Parathyroid adenoma (tissue), 2 donors: Measurements from ENCODE around the gene AADAT.

Source experiments
- H2AFZ ChIP-seq: fragments of 300-600 bp; sonication (generic); one replicate; pipeline ENCODE4 v1.7.0; 2017; ENCODE audit warnings: antibody characterized with exemption, mild to moderate bottlenecking
- H3K27ac ChIP-seq: fragments of 300-600 bp; sonication (generic); one replicate; pipeline ENCODE4 v1.7.0; 2017
- H3K27me3 ChIP-seq: fragments of 300-600 bp; sonication (generic); one replicate; pipeline ENCODE4 v1.7.0; 2017; ENCODE audit warnings: low read length; ENCODE audit not compliant: control insufficient read depth, insufficient read depth
- H3K36me3 ChIP-seq: fragments of 300-600 bp; sonication (generic); one replicate; pipeline ENCODE4 v1.7.0; 2017; ENCODE audit warnings: low read length; ENCODE audit not compliant: control insufficient read depth, insufficient read depth
- H3K4me1 ChIP-seq: fragments of 300-600 bp; sonication (generic); one replicate; pipeline ENCODE4 v1.7.0; 2017; ENCODE audit warnings: control low read depth
- H3K4me2 ChIP-seq: fragments of 300-600 bp; sonication (generic); one replicate; pipeline ENCODE4 v1.7.0; 2017; ENCODE audit warnings: low read length
- H3K4me3 ChIP-seq: fragments of 300-600 bp; sonication (generic); one replicate; pipeline ENCODE4 v1.7.0; 2017; ENCODE audit warnings: low read depth, low read length
- H3K79me2 ChIP-seq: fragments of 300-600 bp; sonication (generic); one replicate; pipeline ENCODE4 v1.7.0; 2017; ENCODE audit warnings: control low read depth
- H3K9ac ChIP-seq: fragments of 300-600 bp; sonication (generic); one replicate; pipeline ENCODE4 v1.7.0; 2017; ENCODE audit warnings: mild to moderate bottlenecking
- H3K9me3 ChIP-seq: fragments of 300-600 bp; sonication (generic); one replicate; pipeline ENCODE4 v1.7.0; 2017; ENCODE audit warnings: low read length; ENCODE audit not compliant: control insufficient read depth
- CTCF ChIP-seq: fragments of 300-600 bp; sonication (generic); IDR thresholded peaks from one replicate; pipeline ENCODE4 v1.7.0; 2017; ENCODE audit warnings: antibody characterized with exemption, mild to moderate bottlenecking
- donor health status: primary hyperparathyroidism.

The AADAT gene

GRCh38 chr4:170071196-170071595 is 18.6 kb downstream of the AADAT start:
- no peak overlapping the region for H3K4me2 ChIP-seq
- H3K9ac ChIP-seq = no peak overlapping the region
- H3K79me2 ChIP-seq = no peaks in the 10 kb centered on the region
- no peaks in the 10 kb centered on the region for H3K4me1 ChIP-seq
- no peak overlapping the region for H3K4me3 ChIP-seq
- H3K27me3 ChIP-seq = no peaks in the 10 kb centered on the region
- H2AFZ ChIP-seq = no peak overlapping the region
- no peaks in the 10 kb centered on the region for H3K9me3 ChIP-seq
- TF ChIP-seq CTCF = no peak
- H3K36me3 ChIP-seq = no peaks in the 10 kb centered on the region
- no peak overlapping the region for H3K27ac ChIP-seq

- H3K4me1 ChIP-seq = no peaks in the 10 kb centered on the region
- no peak overlapping the region for H3K4me2 ChIP-seq
- no peaks in the 10 kb centered on the region for H3K27me3 ChIP-seq
- H3K9me3 ChIP-seq = no peaks in the 10 kb centered on the region
- no peak overlapping the region for H2AFZ ChIP-seq
- no peaks in the 10 kb centered on the region for H3K36me3 ChIP-seq
- no peak overlapping the region for H3K4me3 ChIP-seq
- no peak overlapping the region for H3K9ac ChIP-seq
- H3K79me2 ChIP-seq = no peaks in the 10 kb centered on the region
- TF ChIP-seq CTCF = no peak
- no peak overlapping the region for H3K27ac ChIP-seq
These were observed 21.2 kb downstream of the AADAT start for GRCh38 chr4:170068438-170069128.

- Histone ChIP-seq H2AFZ (no peak overlapping the region), H3K4me2 (no peak overlapping the region), H3K79me2 (no peaks in the 10 kb centered on the region), H3K27ac (no peak overlapping the region), H3K27me3 (no peaks in the 10 kb centered on the region), H3K4me3 (no peak overlapping the region), H3K9me3 (no peaks in the 10 kb centered on the region), H3K9ac (no peak overlapping the region), H3K4me1 (no peaks in the 10 kb centered on the region), H3K36me3 (no peaks in the 10 kb centered on the region)
- TF ChIP-seq CTCF = no peak
These were observed 30.3 kb downstream of the AADAT start for GRCh38 chr4:170059421-170059820.

- Histone ChIP-seq H3K27me3 (no peaks in the 10 kb centered on the region), H3K9ac (no peak overlapping the region), H3K4me2 (no peak overlapping the region), H3K9me3 (no peaks in the 10 kb centered on the region), H3K79me2 (no peaks in the 10 kb centered on the region), H2AFZ (no peak overlapping the region), H3K27ac (no peak overlapping the region), H3K4me1 (no peaks in the 10 kb centered on the region), H3K4me3 (no peak overlapping the region), H3K36me3 (no peaks in the 10 kb centered on the region)
- TF ChIP-seq CTCF = no peak
These were observed 30.9 kb downstream of the AADAT start for GRCh38 chr4:170058826-170059225.

GRCh38 chr4:170057866-170058265 is 31.9 kb downstream of the AADAT start:
- TF ChIP-seq CTCF = no peak
- Histone ChIP-seq H3K9me3 (no peaks in the 10 kb centered on the region), H2AFZ (no peak overlapping the region), H3K27me3 (no peaks in the 10 kb centered on the region), H3K27ac (no peak overlapping the region), H3K79me2 (no peaks in the 10 kb centered on the region), H3K4me1 (no peaks in the 10 kb centered on the region), H3K9ac (no peak overlapping the region), H3K36me3 (no peaks in the 10 kb centered on the region), H3K4me2 (no peak overlapping the region), H3K4me3 (no peak overlapping the region)
